Muscle layer of colon (tissue), 2 donors: ENCODE measurements around the gene FAM217B.
"Not testable (repeated sequence)": the region's sequence is repeated elsewhere in the genome, so short reads cannot be mapped to it uniquely, and the experiment has no call there.

ENCODE experiments used
- H3K27ac ChIP-seq: one replicate; pipeline ENCODE4 v1.7.0; 2013; ENCODE audit warnings: low read depth, mild to moderate bottlenecking, low read length, moderate library complexity
- H3K27me3 ChIP-seq, 2 donors: one replicate each; pipeline ENCODE4 v1.7.0; 2013; ENCODE audit warnings: low read length in 2 of 2, mild to moderate bottlenecking in 2 of 2; ENCODE audit not compliant: insufficient read depth in 2 of 2, control insufficient read depth in 1 of 2
- H3K36me3 ChIP-seq: one replicate; pipeline ENCODE4 v1.7.0; 2013; ENCODE audit warnings: mild to moderate bottlenecking, low read length; ENCODE audit not compliant: insufficient read depth
- H3K4me1 ChIP-seq: one replicate; pipeline ENCODE4 v1.7.0; 2013; ENCODE audit warnings: mild to moderate bottlenecking, low read length; ENCODE audit not compliant: insufficient read depth
- H3K4me3 ChIP-seq, 2 donors: one replicate each; pipeline ENCODE4 v1.7.0; 2013; ENCODE audit warnings: low read length in 2 of 2, low read depth in 1 of 2, mild to moderate bottlenecking in 1 of 2, moderate library complexity in 1 of 2
- H3K9ac ChIP-seq: one replicate; pipeline ENCODE4 v1.7.0; 2013; ENCODE audit warnings: low read length
- H3K9me3 ChIP-seq: one replicate; pipeline ENCODE4 v1.7.0; 2013; ENCODE audit warnings: mild to moderate bottlenecking, low read length
- donor health status: abdominal sarcoma.
- donor health status: Adenocarcinoma of cecum.

Gene FAM217B

DNA sequence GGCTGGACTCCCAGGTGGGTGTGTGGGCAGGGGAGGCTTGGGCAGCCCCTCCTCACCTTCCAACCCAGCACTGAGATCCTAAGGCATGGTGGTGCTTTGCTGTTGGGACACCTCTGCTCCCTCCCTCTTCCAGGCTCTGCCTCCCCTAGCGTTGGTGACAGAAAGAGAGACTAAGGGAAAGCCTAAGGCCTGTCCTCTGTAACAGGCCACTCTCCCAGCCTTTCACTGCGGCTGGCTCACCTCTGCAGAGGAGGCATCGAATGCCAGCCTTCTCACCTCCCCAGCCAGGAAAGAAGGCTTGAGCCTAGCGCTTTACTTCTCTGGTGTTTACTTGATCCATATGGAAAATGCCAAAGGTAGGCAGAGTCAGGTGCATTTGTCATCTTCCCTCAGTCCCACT lies 14.5 kb downstream of the FAM217B start:
- Histone ChIP-seq H3K27me3 (no peaks in the 10 kb centered on the region), H3K9ac (no peak overlapping the region), H3K9me3 (no peaks in the 10 kb centered on the region), H3K27ac (no peak overlapping the region), H3K4me1 (no peaks in the 10 kb centered on the region), H3K36me3 (peaks cover 14% of the 10 kb centered on the region), H3K4me3 (no peak overlapping the region)

DNA sequence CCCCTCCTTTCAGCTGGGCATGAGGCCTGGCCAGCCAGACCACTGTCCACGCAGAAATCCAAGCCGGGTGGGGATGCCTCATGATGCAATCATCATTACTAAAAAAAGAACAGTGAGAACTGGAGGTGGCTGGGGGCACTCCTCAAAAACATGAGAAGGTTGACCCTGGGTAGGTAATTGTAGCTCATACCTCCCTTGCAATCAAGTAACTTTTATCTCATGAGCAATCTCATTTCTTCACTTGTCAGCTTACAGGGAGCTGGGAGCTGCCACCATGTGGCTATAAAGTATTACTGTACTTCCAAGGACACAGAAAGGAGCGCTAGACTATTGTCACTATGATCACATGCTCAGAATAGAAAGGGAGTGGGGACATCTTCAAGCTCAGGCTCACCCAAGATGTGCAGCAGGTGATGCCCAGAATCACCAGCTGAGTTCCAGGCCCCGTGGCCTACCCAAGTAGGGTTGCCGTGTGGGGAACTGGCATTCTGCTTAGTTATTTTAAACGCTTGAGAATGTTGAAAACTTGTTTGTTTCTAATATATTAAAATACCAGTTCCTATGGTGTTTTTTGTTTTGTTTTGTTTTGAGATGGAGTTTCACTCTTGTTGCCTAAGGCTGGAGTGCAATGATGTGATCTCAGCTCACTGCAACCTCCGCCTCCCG lies 15.1 kb downstream of the FAM217B start:
- H3K27ac ChIP-seq, result no peak overlapping the region
- H3K4me1 ChIP-seq, result no peaks in the 10 kb centered on the region
- H3K36me3 ChIP-seq, result peaks cover 10% of the 10 kb centered on the region
- H3K9ac ChIP-seq, result no peak overlapping the region
- H3K9me3 ChIP-seq, result no peaks in the 10 kb centered on the region
- H3K27me3 ChIP-seq, result no peaks in the 10 kb centered on the region
- no peak overlapping the region for H3K4me3 ChIP-seq

DNA sequence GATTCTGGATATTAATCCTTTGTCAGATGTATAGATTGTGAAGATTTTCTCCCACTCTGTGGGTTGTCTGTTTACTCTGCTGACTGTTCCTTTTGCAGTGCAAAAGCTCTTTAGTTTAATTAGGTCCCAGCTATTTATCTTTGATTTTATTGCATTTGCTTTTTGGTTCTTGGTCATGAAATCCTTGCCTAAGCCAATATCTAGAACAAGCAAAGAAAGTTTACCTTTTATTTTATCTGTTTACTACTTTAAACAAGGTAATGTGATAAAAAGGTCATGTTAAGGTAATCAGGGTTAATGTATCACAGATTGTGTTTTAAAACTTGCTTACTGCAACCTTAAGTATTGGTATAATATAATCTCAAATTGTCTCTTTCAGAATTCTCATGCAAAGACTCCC lies 17.4 kb downstream of the FAM217B start:
- not testable (repeated sequence) for H3K27ac ChIP-seq, H3K9me3 ChIP-seq, H3K9ac ChIP-seq, H3K4me1 ChIP-seq, H3K27me3 ChIP-seq, H3K4me3 ChIP-seq
- H3K36me3 ChIP-seq, result peaks cover 10% of the 10 kb centered on the region

DNA sequence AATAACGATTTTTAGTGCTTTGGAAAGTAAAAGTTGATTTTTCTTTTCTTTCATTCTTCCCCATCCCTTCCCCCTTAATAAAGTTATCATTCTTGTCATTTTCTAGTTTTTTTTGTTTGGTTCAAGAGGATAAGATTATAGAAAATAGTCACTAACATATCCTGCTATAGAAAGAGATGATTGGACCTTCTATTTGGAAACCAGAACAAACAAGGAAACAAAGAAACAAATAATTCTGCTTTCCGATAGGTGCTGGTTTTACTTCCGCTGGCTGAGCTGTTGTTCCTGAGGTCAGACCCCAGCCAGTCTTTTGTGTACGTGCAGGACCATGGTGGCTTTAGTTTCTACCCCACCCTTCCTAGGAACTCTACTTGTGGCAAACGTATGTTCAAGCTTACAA lies 17.9 kb downstream of the FAM217B start, which contains the start of gene CDH26:
TSS of gene CDH26 (plus strand) at position 301 of the 400 bp plus-strand sequence. CDS start 304 bp downstream, outside the sequence.
- Histone ChIP-seq H3K9me3 (no peaks in the 10 kb centered on the region), H3K9ac (no peak within 1 kb of the TSS), H3K4me3 (no peak within 1 kb of the TSS), H3K4me1 (no peaks in the 10 kb centered on the region), H3K36me3 (peaks cover 10% of the 10 kb centered on the region), H3K27ac (no peak within 1 kb of the TSS), H3K27me3 (no peaks in the 10 kb centered on the region)

DNA sequence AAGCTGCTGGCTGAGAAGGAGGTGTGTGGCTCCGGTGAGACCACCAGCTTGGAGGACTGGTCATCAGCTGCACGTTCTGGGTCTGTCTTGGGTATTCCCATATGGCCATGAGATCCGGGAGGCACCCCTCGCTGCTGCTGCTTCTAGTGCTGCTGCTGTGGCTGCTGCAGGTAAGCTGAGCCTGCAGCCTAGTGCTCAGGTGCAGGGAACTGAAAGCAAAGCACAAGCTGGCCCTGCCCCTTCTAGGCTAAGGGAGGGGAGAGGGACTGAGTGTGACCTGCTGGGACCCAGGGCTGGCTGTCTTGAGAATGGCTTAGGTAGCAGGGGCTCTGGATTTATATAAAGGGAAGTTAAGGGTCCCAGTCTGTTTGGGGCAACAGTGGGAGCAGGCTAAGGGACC lies 18.4 kb downstream of the FAM217B start:
- H3K9me3 ChIP-seq, result no peaks in the 10 kb centered on the region
- H3K27ac ChIP-seq, result no peak overlapping the region
- no peaks in the 10 kb centered on the region for H3K4me1 ChIP-seq
- H3K9ac ChIP-seq, result no peak overlapping the region
- H3K4me3 ChIP-seq, result no peak overlapping the region
- H3K36me3 ChIP-seq, result peaks cover 10% of the 10 kb centered on the region
- no peaks in the 10 kb centered on the region for H3K27me3 ChIP-seq

DNA sequence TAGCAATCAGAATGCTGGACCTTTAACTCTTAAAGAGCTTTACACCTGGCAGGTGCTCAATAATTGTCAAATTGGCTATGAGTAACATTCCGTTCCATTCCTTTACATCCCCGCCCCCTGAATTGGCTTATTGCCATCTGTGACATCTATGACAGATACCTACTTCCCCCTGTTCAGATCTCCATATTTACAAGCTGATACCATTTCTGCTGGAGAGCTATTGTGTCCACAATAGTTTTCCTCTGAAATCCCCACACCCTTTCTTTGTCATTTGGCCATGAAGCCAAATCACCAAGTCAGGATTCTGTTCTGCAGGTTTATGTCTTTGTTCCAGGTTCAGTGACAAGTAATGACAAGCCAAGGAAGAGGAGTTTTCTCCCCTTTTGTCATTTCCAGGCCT lies 21.2 kb downstream of the FAM217B start:
- no peaks in the 10 kb centered on the region for H3K27me3 ChIP-seq
- H3K9me3 ChIP-seq, result no peaks in the 10 kb centered on the region
- H3K36me3 ChIP-seq, result peaks cover 10% of the 10 kb centered on the region
- H3K9ac ChIP-seq, result no peak overlapping the region
- H3K4me3 ChIP-seq, result no peak overlapping the region
- H3K27ac ChIP-seq, result no peak overlapping the region
- H3K4me1 ChIP-seq, result no peaks in the 10 kb centered on the region

DNA sequence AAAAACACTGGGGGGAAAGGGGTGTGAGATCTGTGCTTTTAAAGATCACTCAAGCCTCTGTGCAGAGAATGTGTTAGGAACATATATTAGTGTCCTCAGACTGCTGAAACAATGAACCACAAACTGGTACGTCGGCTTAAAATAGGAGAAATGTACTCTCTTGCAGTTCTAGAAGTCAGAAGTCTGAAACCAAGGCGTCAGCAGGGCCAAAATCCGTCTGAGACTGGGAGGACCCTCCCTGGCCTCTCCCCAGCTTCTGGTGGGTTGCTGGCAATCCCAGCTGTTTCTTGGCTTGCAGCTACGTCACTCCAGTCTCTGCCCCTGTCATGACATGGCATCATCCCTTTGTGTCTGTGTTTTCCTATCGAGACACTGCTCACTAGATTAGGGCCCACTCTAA lies 22.0 kb downstream of the FAM217B start:
- no peaks in the 10 kb centered on the region for H3K4me1 ChIP-seq
- no peaks in the 10 kb centered on the region for H3K27me3 ChIP-seq
- H3K27ac ChIP-seq, result no peak overlapping the region
- H3K9me3 ChIP-seq, result no peaks in the 10 kb centered on the region
- H3K9ac ChIP-seq, result no peak overlapping the region
- H3K4me3 ChIP-seq, result no peak overlapping the region
- H3K36me3 ChIP-seq, result peaks cover 10% of the 10 kb centered on the region

DNA sequence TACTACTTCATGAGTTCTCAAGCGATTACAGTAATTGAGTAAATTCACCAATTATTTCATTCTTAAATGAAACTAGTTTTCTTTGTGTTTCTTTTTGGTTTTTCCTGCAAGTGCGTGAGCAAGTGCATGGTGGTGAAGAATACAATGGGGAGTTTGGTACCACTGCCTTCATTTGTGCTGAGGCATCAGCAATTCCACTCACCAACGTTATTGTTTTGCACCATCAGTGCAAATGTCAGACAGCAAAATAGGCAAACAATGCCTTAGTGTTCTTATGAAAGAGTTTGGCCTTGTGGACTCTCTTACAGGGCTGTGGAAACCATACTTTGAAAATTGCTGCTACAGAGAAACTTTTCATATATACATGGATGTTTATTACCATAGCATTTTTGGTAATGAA lies 26.2 kb downstream of the FAM217B start:
- no peaks in the 10 kb centered on the region for H3K36me3 ChIP-seq
- no peaks in the 10 kb centered on the region for H3K4me1 ChIP-seq
- H3K27me3 ChIP-seq, result no peaks in the 10 kb centered on the region
- H3K4me3 ChIP-seq, result no peak overlapping the region
- no peak overlapping the region for H3K27ac ChIP-seq
- H3K9ac ChIP-seq, result no peak overlapping the region
- H3K9me3 ChIP-seq, result no peaks in the 10 kb centered on the region

DNA sequence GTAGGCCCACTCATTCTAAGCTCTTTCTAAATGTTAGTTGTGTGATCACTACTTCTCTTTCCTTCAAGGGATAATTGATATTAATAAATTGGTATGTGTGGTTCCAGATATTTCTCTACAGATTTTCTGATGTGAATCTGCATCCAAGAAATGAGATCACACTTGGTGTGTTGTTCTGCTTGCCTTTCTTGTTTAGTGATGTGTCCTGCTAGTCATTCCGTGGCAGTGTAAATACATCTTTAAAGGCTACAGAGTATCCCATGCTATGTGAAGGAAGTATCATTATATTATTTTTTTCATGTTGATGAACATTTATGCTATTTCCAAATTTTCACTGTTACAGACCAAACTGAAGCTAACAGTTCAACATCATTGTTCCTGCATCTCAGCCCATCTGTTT lies 31.2 kb downstream of the FAM217B start:
- no peak overlapping the region for H3K9ac ChIP-seq
- H3K4me1 ChIP-seq, result peaks cover 1% of the 10 kb centered on the region
- H3K36me3 ChIP-seq, result no peaks in the 10 kb centered on the region
- H3K9me3 ChIP-seq, result no peaks in the 10 kb centered on the region
- H3K27ac ChIP-seq, result no peak overlapping the region
- H3K4me3 ChIP-seq, result no peak overlapping the region
- no peaks in the 10 kb centered on the region for H3K27me3 ChIP-seq

DNA sequence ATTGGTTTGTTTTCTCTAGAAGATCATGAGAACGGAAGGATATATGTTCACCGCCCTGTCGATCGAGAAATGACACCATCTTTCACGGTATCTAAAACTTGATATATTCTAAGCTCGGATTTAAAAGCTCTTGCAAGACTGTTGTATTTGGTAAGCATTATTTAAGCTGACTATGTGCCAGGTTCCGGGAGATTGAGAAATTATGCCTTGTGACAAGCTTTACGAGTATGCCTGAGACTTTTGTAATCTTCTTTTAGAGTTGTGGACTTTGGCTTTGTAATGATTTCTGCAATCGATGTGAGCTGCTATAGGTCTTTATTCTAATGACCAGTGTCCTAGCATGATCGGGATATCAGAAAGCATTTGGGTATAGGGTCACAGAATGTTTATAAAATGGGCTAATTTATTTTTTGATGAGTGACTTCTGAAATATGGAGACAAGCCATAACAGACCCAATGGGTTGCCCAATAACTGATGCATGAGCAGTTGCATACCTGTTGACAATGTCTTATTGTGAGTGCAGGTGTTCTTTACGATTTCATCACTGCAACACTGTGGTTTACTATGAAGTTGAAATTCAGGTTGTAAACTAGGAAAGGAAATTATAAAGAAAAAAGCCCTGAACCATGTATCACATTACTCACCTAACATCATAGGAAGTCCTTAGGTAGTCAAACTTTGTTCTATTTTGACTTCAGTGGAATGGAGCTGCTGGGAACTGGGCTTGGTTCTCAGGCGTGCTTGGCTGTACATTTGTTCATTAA lies 32.0 kb downstream of the FAM217B start:
- H3K27me3 ChIP-seq, result no peaks in the 10 kb centered on the region
- H3K9ac ChIP-seq, result no peak overlapping the region
- peaks cover 5% of the 10 kb centered on the region for H3K4me1 ChIP-seq
- H3K27ac ChIP-seq, result no peak overlapping the region
- no peak overlapping the region for H3K4me3 ChIP-seq
- no peaks in the 10 kb centered on the region for H3K36me3 ChIP-seq
- H3K9me3 ChIP-seq, result no peaks in the 10 kb centered on the region

DNA sequence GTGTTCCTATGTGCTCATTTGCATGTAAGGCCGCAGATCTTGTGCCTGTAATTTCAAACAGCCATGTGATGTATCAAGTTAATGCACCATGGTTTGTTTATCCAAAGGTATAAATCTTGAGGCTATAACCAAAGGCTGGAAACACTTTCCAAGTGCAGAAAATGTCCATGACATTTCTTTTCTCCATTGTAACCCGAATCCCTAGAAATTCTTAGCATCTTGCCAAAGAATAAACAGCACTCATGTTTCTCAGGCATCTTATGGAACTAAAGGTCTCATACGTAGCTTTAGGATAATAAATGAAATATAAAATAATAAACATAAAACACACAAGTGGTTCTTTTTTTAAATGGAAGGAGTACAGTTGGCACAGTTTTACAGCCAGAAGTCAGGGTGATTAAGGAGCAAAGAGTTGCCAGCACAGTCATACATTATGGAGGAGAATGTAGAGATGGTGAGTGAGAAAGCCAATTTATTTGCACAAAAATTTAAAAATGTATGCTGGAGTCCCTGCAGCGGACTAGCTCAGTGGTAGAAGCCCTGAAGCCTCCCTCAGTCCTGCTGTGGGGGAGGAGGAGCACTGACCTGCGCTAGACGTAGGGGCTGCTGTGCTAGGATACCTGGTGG lies 36.1 kb downstream of the FAM217B start:
- no peak overlapping the region for H3K27ac ChIP-seq
- no peaks in the 10 kb centered on the region for H3K9me3 ChIP-seq
- no peak overlapping the region for H3K9ac ChIP-seq
- H3K27me3 ChIP-seq, result no peaks in the 10 kb centered on the region
- H3K4me3 ChIP-seq, result no peak overlapping the region
- peaks cover 5% of the 10 kb centered on the region for H3K4me1 ChIP-seq
- no peaks in the 10 kb centered on the region for H3K36me3 ChIP-seq
